MCF 10A (cell line): Measurements from ENCODE around the gene TLE3. TPM values are rescaled to one million over a fixed set of nuclear protein-coding genes. Genes with fewer than 3 reads are reported as not detected.

Source experiments
- BruUV-seq: library from RNA; stranded (reverse); fragments of 400-500 nt; replicated peaks from 2 replicates; lab custom pipeline; 2021; lab: Mats Ljungman, UMichigan
- CTCF ChIA-PET: fragments of 300-600 bp; sonication (Branson Sonifier 250); formaldehyde crosslinking; extraction: SDS; loops from one replicate; lab custom pipeline; 2021; ENCODE audit warnings: antibody characterized with exemption, inconsistent platforms; lab: Yijun Ruan, JAX
- POLR2A ChIA-PET: fragments of 300-600, 350-650 bp; sonication (Branson Sonifier 250); formaldehyde crosslinking; extraction: SDS; loops from one replicate; lab custom pipeline; 2020; ENCODE audit warnings: antibody characterized with exemption, inconsistent platforms; lab: Yijun Ruan, JAX
- DNase-seq: peaks from one replicate; pipeline ENCODE4 v3.0.0-alpha.2; 2018; ENCODE audit not compliant: unreplicated experiment
- H3K27ac Mint-ChIP-seq: one replicate; pipeline ENCODE4 v1.8.0; 2022; ENCODE audit warnings: mild to moderate bottlenecking, low read depth, mixed read lengths; ENCODE audit not compliant: unreplicated experiment
- H3K27me3 Mint-ChIP-seq: one replicate; pipeline ENCODE4 v1.8.0; 2022; ENCODE audit warnings: mixed read lengths; ENCODE audit not compliant: insufficient read depth, unreplicated experiment
- H3K36me3 Mint-ChIP-seq: one replicate; pipeline ENCODE4 v1.8.0; 2022; ENCODE audit warnings: mild to moderate bottlenecking, moderate library complexity, mixed read lengths; ENCODE audit not compliant: insufficient read depth, unreplicated experiment
- H3K4me1 Mint-ChIP-seq: one replicate; pipeline ENCODE4 v1.8.0; 2022; ENCODE audit warnings: mixed read lengths; ENCODE audit not compliant: insufficient read depth, unreplicated experiment
- H3K4me3 Mint-ChIP-seq: one replicate; pipeline ENCODE4 v1.8.0; 2022; ENCODE audit warnings: mild to moderate bottlenecking, moderate library complexity, mixed read lengths; ENCODE audit not compliant: unreplicated experiment
- H3K9me3 Mint-ChIP-seq: one replicate; pipeline ENCODE4 v1.8.0; 2022; ENCODE audit warnings: mixed read lengths; ENCODE audit not compliant: unreplicated experiment
- CTCF ChIP-seq: fragments of 200-600 bp; IDR thresholded peaks from one replicate; pipeline ENCODE4 v1.8.0; 2022; ENCODE audit warnings: antibody characterized with exemption, mild to moderate bottlenecking; ENCODE audit not compliant: unreplicated experiment
- intact Hi-C: fragments of 100-400 bp; cut with micrococcal nuclease; formaldehyde crosslinking; loops from 2 replicates; pipeline ENCODE4 v1.14.1; 2022
- total RNA-seq: library from RNA; stranded (reverse); gene quantifications from 2 replicates; pipeline ENCODE4 v1.2.3, GENCODE V29; 2022

Gene TLE3
- total RNA-seq, 1 experiment from 2014 or later, result 23.2 TPM

DNA sequence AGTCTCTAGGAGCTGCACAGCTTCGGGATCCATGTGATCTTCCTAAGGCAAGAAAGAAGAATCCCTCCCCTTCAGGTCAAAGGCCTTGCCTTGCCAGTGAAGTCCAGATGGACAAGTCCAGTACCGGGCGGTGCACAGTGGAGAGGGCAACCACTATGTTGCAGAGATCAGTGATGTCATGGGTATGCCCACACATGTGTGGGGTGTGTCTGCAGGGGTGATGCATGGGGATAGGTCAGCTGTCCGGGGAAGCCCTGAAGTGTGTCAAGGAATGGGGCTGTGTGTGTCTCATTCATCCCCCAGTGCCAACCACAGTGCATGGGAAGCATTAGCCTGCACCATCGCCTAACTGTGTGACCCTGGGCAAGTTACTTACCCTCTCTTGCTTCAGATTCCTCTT lies 66.5 kb downstream of the TLE3 start:
- no peak for TF ChIP-seq CTCF
- no TSS peak for BruUV-seq
- H3K27ac Mint-ChIP-seq, result no peak overlapping the region
- intact Hi-C loops, result no loop called here
- H3K4me1 Mint-ChIP-seq, result peaks cover 4% of the 10 kb centered on the region
- no peaks in the 10 kb centered on the region for H3K36me3 Mint-ChIP-seq
- ChIA-PET POLR2A (no interaction called here), CTCF (no interaction called here)
- no peak for DNase-seq
- no peak overlapping the region for H3K4me3 Mint-ChIP-seq
- H3K27me3 Mint-ChIP-seq, result peaks cover 30% of the 10 kb centered on the region
- H3K9me3 Mint-ChIP-seq, result no peaks in the 10 kb centered on the region

GRCh38 chr15:70030851-70031250 lies 66.9 kb downstream of the TLE3 start:
- Mint-ChIP-seq H3K9me3 (no peaks in the 10 kb centered on the region), H3K36me3 (no peaks in the 10 kb centered on the region), H3K4me1 (peaks cover 4% of the 10 kb centered on the region), H3K4me3 (no peak overlapping the region), H3K27ac (no peak overlapping the region), H3K27me3 (peaks cover 32% of the 10 kb centered on the region)
- BruUV-seq, result no TSS peak
- no peak for TF ChIP-seq CTCF
- ChIA-PET CTCF (no interaction called here), POLR2A (no interaction called here)
- no peak for DNase-seq
- intact Hi-C loops, result no loop called here

- no TSS peak for BruUV-seq
- intact Hi-C loops, result no loop called here
- ChIA-PET CTCF (no interaction called here), POLR2A (no interaction called here)
- H3K27me3 Mint-ChIP-seq, result peaks cover 34% of the 10 kb centered on the region
- no peak overlapping the region for H3K27ac Mint-ChIP-seq
- H3K36me3 Mint-ChIP-seq, result no peaks in the 10 kb centered on the region
- DNase-seq, result no peak
- no peaks in the 10 kb centered on the region for H3K9me3 Mint-ChIP-seq
- H3K4me3 Mint-ChIP-seq, result no peak overlapping the region
- TF ChIP-seq CTCF, result no peak
- H3K4me1 Mint-ChIP-seq, result peaks cover 7% of the 10 kb centered on the region
Measured at GRCh38 chr15:70029297-70029701, 68.4 kb downstream of the TLE3 start.

DNA sequence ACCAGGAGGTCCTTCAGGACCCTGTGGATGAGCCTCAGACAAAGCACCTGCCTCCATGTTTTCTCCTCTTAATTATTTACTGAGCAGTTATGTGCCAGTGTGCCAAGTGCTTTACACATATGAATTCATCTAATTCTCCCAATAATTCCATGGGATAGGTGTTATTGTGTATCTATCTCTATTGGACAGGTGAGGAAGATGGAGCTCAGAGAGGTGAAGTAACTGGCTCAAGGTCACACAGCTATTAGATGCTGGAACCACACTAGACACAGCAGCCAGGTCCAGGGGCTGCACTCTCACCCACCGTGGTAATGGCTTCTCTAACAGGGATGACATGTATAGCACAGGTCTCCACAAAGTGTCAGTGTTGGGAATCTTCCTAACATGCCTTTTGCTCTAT lies 70.2 kb downstream of the TLE3 start:
- CTCF ChIA-PET, result no interaction called here
- Mint-ChIP-seq H3K27me3 (peaks cover 28% of the 10 kb centered on the region), H3K4me1 (peaks cover 25% of the 10 kb centered on the region), H3K4me3 (no peak overlapping the region), H3K27ac (no peak overlapping the region), H3K36me3 (no peaks in the 10 kb centered on the region), H3K9me3 (no peaks in the 10 kb centered on the region)
- DNase-seq, result no peak
- BruUV-seq, result no TSS peak
- POLR2A ChIA-PET, result no interaction called here
- no peak for TF ChIP-seq CTCF
- intact Hi-C loops, result no loop called here
